Neutrophil (primary cell): ENCODE data around the gene TKT.

Source experiments
- H3K27ac ChIP-seq: fragments of 200-600 bp; sonication (generic); 2 replicates; pipeline ENCODE4 v1.5.1; 2016; ENCODE audit warnings: mild to moderate bottlenecking, moderate library complexity
- H3K27me3 ChIP-seq: fragments of 200-600 bp; sonication (generic); 2 replicates; pipeline ENCODE4 v1.6.0; 2016; ENCODE audit warnings: mild to moderate bottlenecking
- H3K36me3 ChIP-seq: fragments of 200-600 bp; sonication (generic); 2 replicates; pipeline ENCODE4 v1.5.1; 2017
- H3K4me1 ChIP-seq, 2 experiments: fragments of 200-600 bp in 1 of 2; sonication (generic) in 1 of 2; 1 replicate in 1 of 2; 2 replicates in 1 of 2; pipeline versions ENCODE4 v1.5.1 to v1.6.1; 2013 to 2016; ENCODE audit warnings: low read depth in 1 of 2, low read length in 1 of 2, mild to moderate bottlenecking in 1 of 2, moderate library complexity in 1 of 2; ENCODE audit not compliant: control insufficient read depth in 1 of 2, insufficient read depth in 1 of 2
- H3K4me3 ChIP-seq, 2 experiments: fragments of 200-600 bp in 1 of 2; sonication (generic) in 1 of 2; 1 replicate in 1 of 2; 2 replicates in 1 of 2; pipeline ENCODE4 v1.5.1; 2013 to 2016; ENCODE audit warnings: low read depth in 1 of 2, low read length in 1 of 2, mild to moderate bottlenecking in 1 of 2, moderate library complexity in 1 of 2
- H3K9me3 ChIP-seq: fragments of 200-600 bp; sonication (generic); 2 replicates; pipeline ENCODE4 v1.5.1; 2016
- TF ChIP-seq, protein P1 (sequence below): fragments of 200-600 bp; sonication (generic); IDR thresholded peaks from 2 replicates; pipeline ENCODE4 v1.5.1; 2016; ENCODE audit warnings: antibody characterized with exemption

The TKT gene

GRCh38 chr3:53216723-53217122 lies 39.1 kb downstream of the TKT start:
- peaks cover 17% of the 10 kb centered on the region for H3K36me3 ChIP-seq
- H3K9me3 ChIP-seq, result no peaks in the 10 kb centered on the region
- H3K4me1 ChIP-seq, result peaks cover 12 to 20% of the 10 kb centered on the region in 2 experiments
- H3K4me3 ChIP-seq, result no peak overlapping the region
- TF ChIP-seq, protein P1, sequence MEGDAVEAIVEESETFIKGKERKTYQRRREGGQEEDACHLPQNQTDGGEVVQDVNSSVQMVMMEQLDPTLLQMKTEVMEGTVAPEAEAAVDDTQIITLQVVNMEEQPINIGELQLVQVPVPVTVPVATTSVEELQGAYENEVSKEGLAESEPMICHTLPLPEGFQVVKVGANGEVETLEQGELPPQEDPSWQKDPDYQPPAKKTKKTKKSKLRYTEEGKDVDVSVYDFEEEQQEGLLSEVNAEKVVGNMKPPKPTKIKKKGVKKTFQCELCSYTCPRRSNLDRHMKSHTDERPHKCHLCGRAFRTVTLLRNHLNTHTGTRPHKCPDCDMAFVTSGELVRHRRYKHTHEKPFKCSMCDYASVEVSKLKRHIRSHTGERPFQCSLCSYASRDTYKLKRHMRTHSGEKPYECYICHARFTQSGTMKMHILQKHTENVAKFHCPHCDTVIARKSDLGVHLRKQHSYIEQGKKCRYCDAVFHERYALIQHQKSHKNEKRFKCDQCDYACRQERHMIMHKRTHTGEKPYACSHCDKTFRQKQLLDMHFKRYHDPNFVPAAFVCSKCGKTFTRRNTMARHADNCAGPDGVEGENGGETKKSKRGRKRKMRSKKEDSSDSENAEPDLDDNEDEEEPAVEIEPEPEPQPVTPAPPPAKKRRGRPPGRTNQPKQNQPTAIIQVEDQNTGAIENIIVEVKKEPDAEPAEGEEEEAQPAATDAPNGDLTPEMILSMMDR, result no peak
- peak overlapping the region; percentile 73 for H3K27ac ChIP-seq
- no peaks in the 10 kb centered on the region for H3K27me3 ChIP-seq

DNA sequence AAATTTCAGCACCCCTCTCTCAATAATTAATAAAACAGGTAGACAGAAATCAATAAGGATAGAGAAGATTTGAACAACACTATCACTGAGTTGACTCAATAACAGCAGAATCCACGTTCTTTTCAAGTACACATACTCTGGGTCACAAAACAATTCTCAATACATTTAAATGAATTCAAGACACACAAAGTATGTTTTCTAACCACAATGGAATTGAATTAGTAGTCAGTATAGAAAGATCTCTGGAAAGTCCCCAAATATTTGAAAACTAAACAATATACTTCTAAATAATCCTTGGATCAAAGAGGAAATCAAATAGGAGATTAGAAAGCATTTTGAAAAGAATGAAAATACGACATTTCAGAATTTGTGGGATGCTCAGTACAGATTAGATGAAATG lies 40.0 kb downstream of the TKT start:
- Histone ChIP-seq H3K27ac (no peak overlapping the region), H3K36me3 (peaks cover 12% of the 10 kb centered on the region), H3K4me1 (peaks cover 12 to 20% of the 10 kb centered on the region in 2 experiments), H3K4me3 (no peak overlapping the region), H3K27me3 (no peaks in the 10 kb centered on the region), H3K9me3 (no peaks in the 10 kb centered on the region)
- TF ChIP-seq, protein P1, result no peak

DNA sequence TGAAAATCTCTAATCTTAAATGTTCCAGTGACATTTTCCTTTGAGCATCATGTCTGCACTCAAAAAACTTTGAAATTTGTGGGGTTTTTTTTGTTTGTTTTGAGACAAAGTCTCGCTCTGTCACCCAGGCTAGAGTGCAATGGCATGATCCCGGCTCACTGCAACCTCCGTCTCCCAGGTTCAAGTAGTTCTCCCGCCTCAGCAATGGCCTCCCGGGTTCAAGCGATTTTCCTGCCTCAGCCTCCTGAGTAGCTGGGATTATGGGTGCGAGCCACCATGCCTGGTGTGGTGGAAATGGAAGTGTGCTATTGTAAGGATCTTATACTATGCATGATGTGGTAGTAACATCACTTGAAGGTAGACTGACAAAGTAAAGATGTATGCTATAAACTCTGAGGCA lies 42.5 kb downstream of the TKT start:
- no peaks in the 10 kb centered on the region for H3K9me3 ChIP-seq
- TF ChIP-seq, protein P1, result no peak

GRCh38 chr3:53211706-53212702 lies 43.8 kb downstream of the TKT start:
- Histone ChIP-seq H3K4me1 (no peaks in the 10 kb centered on the region), H3K36me3 (no peaks in the 10 kb centered on the region), H3K27ac (no peak overlapping the region), H3K27me3 (no peaks in the 10 kb centered on the region), H3K4me3 (no peak overlapping the region), H3K9me3 (no peaks in the 10 kb centered on the region)
- TF ChIP-seq, protein P1, result no peak

More for the DNA sequence above, 42.5 kb downstream of the TKT start:
- Histone ChIP-seq H3K4me3 (no peak overlapping the region), H3K4me1 (peaks cover 8% of the 10 kb centered on the region in 2 experiments), H3K27me3 (no peaks in the 10 kb centered on the region), H3K36me3 (no peaks in the 10 kb centered on the region), H3K27ac (no peak overlapping the region)

GRCh38 chr3:53202331-53203015 lies 53.3 kb downstream of the TKT start:
- TF ChIP-seq, protein P1, result no peak
- Histone ChIP-seq H3K27me3 (no peaks in the 10 kb centered on the region), H3K36me3 (peaks cover 58% of the 10 kb centered on the region), H3K4me1 (peaks cover 0 to 1% of the 10 kb centered on the region in 2 experiments), H3K27ac (no peak overlapping the region), H3K9me3 (no peaks in the 10 kb centered on the region), H3K4me3 (no peak overlapping the region)
